ENCODE results near the gene RPL29. TPM values are rescaled to one million over a fixed set of nuclear protein-coding genes. Genes with fewer than 3 reads are reported as not detected.

Gene RPL29
- total RNA-seq, 1 experiment from 2014 or later: 696 TPM

- no peak for ATAC-seq
- no peak for DNase-seq (ENCODE audit: low read depth, low spot score)
- intact Hi-C loops (cut with micrococcal nuclease; ENCODE audit: unreplicated experiment): no loop called here
- CTCF ChIA-PET: no interaction called here
- no peaks in the 10 kb centered on the region for H3K4me1 ChIP-seq (ENCODE audit: control insufficient read depth, insufficient read depth, low read length)
- H3K27ac ChIP-seq (ENCODE audit: low read length): no peak overlapping the region
- no peak for TF ChIP-seq REST (IDR thresholded peaks at IDR 0.05; ENCODE audit: insufficient read depth in 1 of 2, low read depth in 2 of 2, low read length in 1 of 2)
- TF ChIP-seq POLR2AphosphoS5 (IDR thresholded peaks at IDR 0.05; ENCODE audit: low read depth, low read length): no peak
- no peak for TF ChIP-seq SIN3A (IDR thresholded peaks at IDR 0.05; ENCODE audit: borderline replicate concordance, insufficient read depth, low read depth, low read length)
- no peak for TF ChIP-seq CTCF (IDR thresholded peaks at IDR 0.05)
- no peak for TF ChIP-seq TCF7L2 (IDR thresholded peaks at IDR 0.05; ENCODE audit: low read depth, low read length)
- H3K9me3 ChIP-seq (ENCODE audit: control insufficient read depth, insufficient read depth, low read depth, low read length): no peaks in the 10 kb centered on the region
- no peaks in the 10 kb centered on the region for H3K36me3 ChIP-seq (ENCODE audit: control insufficient read depth, insufficient read depth, low read length)
- in situ Hi-C loops (cut with HindIII; ENCODE audit: low pct_unique_long_range_greater_than_20kb, low sequenced_read_pairs): no loop called here
- BruUV-seq (replicated peaks): no TSS peak
- no peak overlapping the region for H3K4me3 ChIP-seq (ENCODE audit: low read depth in 2 of 2, low read length in 2 of 2)
- POLR2A ChIA-PET: no interaction called here
- no peaks in the 10 kb centered on the region for H3K27me3 ChIP-seq (ENCODE audit: control insufficient read depth, insufficient read depth, low read length)
Measured at GRCh38 chr3:52018319-52019000, 22.8 kb upstream of the RPL29 start.

- intact Hi-C loops (cut with micrococcal nuclease; ENCODE audit: unreplicated experiment) (no loop called here), in situ Hi-C loops (cut with HindIII; ENCODE audit: low pct_unique_long_range_greater_than_20kb, low sequenced_read_pairs) (no loop called here)
- no peaks in the 10 kb centered on the region for H3K36me3 ChIP-seq (ENCODE audit: control insufficient read depth, insufficient read depth, low read length)
- ChIA-PET CTCF (no interaction called here), POLR2A (no interaction called here)
- TF ChIP-seq POLR2AphosphoS5 (IDR thresholded peaks at IDR 0.05; ENCODE audit: low read depth, low read length) (no peak), CTCF (IDR thresholded peaks at IDR 0.05) (no peak), TCF7L2 (IDR thresholded peaks at IDR 0.05; ENCODE audit: low read depth, low read length) (no peak), SIN3A (IDR thresholded peaks at IDR 0.05; ENCODE audit: borderline replicate concordance, insufficient read depth, low read depth, low read length) (no peak), REST (IDR thresholded peaks at IDR 0.05; ENCODE audit: insufficient read depth in 1 of 2, low read depth in 2 of 2, low read length in 1 of 2) (no peak)
- H3K4me1 ChIP-seq (ENCODE audit: control insufficient read depth, insufficient read depth, low read length): no peaks in the 10 kb centered on the region
- DNase-seq (ENCODE audit: low read depth, low spot score) (no peak), ATAC-seq (no peak)
- no peak overlapping the region for H3K4me3 ChIP-seq (ENCODE audit: low read depth in 2 of 2, low read length in 2 of 2)
- BruUV-seq (replicated peaks): no TSS peak
- no peaks in the 10 kb centered on the region for H3K9me3 ChIP-seq (ENCODE audit: control insufficient read depth, insufficient read depth, low read depth, low read length)
- no peaks in the 10 kb centered on the region for H3K27me3 ChIP-seq (ENCODE audit: control insufficient read depth, insufficient read depth, low read length)
- no peak overlapping the region for H3K27ac ChIP-seq (ENCODE audit: low read length)
Measured at GRCh38 chr3:52017586-52017985, 21.9 kb upstream of the RPL29 start.

Data from Panc1 (cell line).